T-helper 9 cell (primary cell): ENCODE data around the gene RAD52.
A peak's percentile ranks its signal among the peaks of the same experiment; 100 is the strongest.

Experiments used
- DNase-seq: peaks from one replicate; pipeline ENCODE4 v3.0.0-alpha.2; 2020
- total RNA-seq, 2 donors: gene quantifications; one replicate each; lab custom pipeline; 2026; lab: John Stamatoyannopoulos, UW

RAD52 gene
- total RNA-seq, result 13.5 to 15.1 reads per million in 2 donors

DNA sequence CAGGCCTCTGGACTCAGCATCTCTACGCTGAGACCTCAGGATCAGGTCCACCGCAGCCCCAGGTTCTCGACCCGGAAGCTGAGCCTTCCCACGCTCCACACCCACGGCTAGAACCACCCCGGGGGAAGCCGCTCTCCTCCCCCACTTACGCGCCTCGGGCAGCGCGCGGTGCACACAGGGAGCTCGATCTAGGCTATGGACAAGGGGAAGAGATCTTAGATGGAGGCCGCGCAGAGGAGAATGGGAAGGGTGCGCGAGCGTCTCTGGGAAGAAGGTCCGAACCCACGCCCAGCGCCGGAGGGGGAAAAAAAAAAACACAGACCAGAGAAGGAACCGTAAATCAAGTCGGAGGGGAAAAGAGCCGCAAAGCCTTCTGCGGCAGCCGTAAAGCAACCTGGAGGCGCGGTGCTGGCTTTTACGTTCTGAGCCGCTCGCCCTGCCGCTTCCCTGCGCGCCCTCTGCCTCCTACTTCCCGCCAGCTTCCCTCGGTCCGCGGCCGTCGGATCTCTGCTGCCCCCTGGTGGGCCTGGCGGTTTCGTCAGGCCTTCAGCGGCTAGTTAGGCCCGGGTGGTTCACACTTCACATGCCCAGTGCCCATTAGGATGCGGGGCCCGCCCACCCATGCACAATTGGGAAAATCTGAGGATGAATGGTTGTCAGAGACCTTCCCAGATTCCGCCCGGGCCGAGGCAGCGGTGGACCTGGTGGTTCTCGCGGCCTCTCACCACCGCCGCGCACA, at the start of gene RAD52:
Gene RAD52 (minus strand): TSS at position 242 of the 739 bp plus-strand sequence. CDS start 16,636 bp downstream, outside the sequence.
- peak; percentile 99 for DNase-seq

DNA sequence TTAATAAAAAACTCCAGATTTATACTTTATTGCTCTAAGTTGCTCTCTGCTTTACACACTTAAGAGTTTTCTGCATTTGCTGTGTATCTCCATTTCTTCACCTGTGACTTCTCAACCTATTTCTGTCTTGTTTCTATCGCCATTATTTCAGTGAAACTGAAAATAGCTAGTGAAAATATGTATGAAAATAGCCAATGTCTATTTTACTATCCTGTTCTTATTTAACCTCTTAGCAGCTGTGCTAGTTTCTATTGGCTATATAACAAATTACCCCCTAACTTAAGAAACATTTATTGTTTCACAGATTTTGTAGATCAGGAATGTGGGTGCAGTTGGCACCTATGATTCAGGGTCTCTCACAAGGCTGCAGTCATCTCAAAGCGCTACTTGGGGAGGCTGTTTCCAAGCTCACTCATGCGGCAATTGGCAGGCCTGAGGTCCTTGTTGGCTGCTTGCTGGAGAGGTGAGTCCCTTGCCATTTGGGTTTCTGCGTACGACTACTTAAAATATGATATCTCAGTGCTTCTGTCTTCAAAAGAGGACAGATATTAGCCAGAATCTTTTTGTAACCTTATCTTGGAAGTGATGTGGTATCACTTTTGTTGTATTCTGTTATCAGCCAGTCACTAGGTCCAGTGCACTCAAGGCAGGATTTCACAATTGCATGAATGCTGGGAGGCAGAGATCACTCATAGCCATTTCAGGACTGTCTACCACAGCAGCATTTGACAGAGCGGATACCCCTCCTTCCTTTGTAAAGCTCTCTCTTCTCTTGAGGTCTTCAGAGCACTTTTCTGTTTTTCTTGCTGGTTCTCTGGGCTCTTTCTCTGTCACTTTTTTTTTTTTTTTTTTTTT, 48.8 kb upstream of the RAD52 start:
- no peak for DNase-seq

DNA sequence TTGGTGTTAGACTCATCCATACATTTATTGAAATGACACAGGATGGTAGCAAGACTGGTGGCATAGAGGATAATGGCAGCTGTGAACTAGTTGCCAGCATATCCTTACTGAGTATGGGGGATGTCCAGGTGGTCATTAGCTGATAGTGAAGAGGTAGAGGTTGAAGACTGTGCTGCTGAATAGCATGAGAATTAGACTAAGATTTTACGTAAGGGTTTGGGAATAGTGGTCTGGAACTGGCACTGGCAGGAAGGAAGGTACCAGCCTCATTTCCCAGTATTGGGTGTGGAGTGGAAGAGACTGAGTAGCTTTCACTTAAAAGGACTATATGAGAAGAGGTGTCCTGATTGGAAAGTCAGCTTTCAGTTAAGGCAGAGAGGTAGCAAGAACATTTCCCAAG, 48.0 kb upstream of the RAD52 start:
- no peak for DNase-seq

DNA sequence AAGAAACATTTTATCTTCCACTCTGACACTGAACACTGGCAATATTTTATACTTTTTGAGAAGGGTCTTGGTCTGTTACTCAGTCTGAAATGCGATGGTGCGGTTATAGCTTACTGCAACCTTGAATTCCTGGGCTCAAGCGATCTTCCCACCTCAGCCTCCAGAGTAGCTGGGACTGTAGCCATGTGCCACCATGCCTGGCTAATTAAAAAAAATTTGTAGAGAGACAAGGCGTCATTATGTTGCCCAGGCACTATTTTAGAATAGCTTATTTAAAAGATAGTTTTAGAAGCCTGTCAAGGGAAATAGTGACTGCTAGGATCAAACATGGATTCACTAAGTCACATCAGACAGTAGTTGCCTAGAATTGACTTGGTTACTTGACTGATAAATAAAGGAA, 47.4 kb upstream of the RAD52 start:
- DNase-seq, result no peak

DNA sequence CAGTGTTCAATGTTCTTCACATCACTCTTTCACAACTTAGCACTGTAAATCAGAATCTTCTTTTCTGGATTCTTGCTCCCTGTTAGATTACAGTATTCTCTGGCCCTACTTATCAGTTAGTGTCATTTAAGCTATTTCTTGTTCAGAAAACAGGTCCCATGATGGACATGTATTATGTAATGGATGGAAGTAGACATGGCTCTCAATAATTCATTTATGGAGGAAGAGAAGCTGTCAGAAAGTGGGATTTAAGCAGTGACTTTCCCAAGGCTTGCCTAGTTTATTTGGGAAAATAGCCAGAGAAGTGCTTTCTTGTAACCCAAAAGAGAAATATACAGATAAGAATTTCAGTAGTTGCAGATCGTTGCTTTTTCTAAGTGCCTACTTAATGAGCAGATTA, 43.2 kb upstream of the RAD52 start:
- DNase-seq, result no peak

DNA sequence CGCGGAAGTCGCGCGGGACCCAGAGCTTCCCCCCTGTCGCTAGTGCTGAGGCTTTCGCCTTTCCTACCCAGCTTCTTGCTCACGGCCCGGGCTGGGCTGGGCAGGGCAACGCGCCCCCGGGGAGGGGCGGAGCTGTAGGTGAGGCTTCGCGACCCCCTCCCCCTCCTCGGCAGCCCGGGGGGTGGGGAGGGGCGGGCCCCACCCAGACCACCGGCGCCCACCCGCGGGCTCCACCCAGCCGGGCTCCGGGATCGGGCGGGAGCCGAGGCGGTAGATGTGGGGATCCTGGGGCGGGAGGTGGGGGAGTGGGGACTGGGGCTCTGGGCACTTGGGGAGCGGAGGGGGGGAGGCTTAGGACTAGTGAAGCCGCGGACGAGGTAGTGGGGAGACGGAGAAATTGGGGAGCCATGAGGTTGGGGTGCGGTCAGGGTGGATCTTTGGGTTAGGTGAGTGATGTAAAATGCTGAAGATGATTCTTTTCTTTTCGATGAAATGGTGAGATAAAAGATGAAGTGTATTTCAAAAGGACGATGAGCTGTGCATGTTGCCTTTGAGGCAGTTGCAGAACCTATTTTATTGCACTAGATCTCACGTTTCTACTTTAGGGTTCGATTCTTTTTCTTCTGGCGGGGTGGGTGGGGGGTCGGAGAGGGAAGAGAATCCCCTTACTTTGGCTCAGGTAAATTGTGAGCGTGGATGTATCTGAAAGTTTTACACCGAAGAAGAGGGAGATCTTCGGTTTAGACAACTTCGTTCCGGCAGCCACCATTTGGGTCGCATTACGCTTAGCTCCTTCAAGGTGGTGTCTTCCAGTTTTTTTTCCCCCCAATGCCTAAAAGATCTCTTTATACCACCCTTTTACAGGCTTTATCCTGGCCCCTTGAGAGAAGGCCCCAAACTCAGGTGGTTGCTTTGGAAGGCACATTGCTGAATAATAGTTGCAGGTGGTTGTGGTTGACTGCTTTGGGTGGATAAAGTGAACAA, 42.1 kb upstream of the RAD52 start:
- DNase-seq, result peak; percentile 34

DNA sequence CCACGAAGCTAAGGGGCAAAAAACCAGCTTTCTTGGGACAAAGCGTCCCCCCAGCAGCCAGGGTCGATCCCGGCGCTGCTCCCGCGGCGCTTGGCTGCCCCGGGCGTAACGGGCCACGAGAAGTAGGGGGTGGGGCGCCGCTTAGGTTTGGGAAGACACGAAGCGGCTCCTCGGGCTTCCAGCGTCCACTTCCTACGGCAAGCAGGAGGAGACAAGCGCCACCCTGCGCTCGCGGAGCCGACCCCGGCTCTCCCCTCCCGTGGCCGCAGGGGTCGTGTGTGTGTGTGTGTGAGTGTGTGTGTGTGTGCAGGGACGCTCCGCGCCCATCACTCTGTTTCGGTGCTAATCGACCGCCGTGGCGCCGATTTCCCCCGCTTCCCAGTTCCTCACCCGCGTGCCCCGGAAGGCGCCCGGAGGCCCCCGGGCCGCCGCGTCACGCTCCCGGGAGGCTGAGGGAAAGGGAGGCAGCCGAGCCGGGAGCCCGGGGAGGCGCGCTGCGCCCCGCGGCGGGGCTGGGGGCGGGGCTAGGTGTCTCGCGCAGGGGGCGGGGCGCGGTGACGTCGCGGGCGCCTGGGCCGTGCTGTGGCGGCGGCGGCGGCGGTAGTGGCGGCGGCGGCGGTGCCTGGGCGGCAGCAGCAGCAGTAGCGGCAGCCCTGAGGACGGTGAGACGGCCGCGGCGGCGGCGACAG, 41.3 kb upstream of the RAD52 start, which contains the start of gene ERC1:
Gene ERC1 (plus strand): TSS at position 563 of the 689 bp plus-strand sequence. CDS start 36,681 bp downstream, outside the sequence.
- peak; percentile 84 for DNase-seq

DNA sequence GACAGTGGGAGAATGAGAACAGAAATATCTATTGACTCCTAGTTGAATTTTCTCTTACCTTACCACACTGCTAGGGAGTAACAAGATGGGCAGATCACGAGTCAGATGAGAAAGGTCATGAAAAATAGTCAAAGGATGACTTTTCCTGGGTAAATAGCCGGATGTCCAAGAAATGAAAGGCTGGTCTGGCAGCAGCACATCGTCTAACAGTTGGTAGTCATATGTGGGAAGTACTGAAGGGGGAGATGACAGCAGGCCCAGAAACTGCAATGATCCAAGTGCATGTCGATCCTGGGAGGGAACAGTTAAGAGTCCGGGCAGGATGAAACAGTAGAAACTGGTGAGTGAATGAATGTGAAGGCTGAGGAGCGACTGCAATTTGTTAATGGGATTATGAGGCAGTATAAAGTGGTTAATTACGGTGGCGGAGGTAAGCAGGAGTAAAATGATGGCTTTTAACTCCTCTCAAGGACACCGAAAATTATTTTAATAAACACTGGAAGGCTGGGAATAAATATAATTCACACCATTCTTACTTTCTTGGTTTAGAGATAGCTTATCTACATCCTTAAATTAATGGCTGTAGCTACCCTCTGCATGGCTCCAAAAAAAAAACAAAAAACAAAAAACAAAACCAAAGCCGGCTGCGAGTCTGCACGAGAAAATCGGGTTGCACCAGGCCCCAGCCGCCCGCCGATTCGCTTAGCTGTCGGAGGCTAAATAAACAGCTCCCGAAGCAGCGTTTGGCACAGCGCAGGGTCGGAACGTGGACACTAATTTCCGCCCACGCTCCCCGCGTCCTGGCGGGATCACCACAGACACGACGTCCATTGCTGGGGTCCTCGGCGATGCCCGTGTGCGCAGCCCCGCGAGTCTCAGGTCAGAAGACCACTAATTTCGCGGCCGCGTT, 40.5 kb upstream of the RAD52 start:
- DNase-seq, result peak; percentile 19

DNA sequence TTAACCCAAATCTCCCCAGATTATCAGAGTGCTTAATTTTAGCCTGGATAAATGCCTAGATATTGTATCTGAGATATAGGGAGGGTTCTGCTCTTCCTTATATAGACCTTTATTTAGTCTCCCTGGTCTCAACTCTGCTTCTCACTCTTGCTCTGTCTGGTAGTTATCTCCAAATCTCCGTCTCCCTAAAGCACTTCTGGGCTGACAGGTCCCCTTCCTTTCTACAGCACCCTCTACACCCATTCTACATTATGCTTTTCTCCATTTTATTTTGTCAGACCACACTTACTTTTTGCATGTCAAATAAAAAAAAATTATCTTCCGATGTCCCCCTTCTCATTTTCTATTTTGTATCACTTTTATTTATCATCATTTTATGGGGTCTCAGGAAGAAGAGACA, 39.6 kb upstream of the RAD52 start:
- DNase-seq, result no peak

DNA sequence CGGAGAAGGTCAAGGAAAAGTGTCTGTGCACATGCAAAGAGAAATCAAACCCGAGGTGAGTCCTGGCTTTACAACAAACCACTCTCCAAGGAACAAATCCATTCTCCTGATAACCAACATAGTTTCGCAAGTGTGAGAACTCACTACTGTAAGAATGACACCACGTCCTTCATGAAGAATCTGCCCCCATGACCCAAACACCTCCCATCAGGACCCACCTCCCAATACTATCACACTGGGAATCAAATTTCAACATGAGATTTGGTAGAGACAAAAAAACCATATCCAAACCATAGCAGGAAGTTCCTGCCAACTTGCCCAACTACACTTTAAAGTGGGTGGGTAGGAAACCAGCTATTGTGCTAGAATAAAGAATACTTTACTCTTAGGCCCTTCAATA, 39.2 kb upstream of the RAD52 start:
- no peak for DNase-seq

DNA sequence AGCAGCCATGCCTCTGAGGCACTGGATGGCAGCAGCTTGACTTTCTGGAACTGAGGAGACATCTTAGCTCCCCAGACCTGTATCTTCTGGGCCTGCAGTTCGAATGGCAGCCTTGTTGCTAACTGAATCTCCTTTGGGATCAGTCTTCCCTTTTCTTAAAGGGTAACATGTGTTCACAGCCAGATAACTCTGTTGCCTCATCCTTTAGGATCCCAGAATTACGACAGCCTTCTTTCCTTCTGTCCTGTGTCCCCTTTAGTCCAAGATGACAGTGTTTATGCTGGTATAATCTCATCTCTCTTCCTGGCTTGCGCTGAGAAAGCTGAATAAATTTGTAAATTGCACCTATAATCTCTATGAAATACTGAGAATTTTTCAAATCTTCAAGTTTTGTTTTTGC, 32.5 kb upstream of the RAD52 start:
- DNase-seq, result no peak

DNA sequence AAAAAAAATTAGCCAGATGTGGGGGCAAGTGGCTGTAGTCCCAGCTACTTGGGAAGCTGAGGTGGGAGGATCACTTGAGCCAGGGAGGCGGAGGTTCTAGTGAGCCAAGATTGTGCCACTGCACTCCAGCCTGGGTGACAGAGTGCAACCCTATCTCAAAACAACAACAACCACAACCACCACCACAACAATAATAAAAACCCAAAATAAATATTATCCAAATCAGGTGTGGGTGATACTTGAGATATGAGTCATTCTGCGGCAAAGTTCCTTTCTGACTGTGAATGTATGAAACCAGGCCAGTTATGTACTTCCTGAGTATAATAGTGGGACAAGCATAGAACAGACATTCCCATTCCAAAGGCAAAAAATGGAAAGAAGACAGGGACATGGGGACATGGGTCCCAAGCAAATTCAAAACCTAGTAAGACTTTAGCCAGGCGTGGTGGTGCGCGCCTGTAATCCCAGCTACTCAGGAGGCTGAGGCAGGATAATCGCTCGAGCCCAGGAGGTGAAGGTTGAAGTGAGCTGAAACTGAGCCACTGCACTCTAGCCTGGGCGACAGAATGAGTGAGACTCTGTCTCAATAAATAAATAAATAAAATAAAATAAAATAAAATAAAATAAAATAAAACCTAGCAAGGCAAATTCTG, 31.8 kb upstream of the RAD52 start:
- DNase-seq, result no peak

DNA sequence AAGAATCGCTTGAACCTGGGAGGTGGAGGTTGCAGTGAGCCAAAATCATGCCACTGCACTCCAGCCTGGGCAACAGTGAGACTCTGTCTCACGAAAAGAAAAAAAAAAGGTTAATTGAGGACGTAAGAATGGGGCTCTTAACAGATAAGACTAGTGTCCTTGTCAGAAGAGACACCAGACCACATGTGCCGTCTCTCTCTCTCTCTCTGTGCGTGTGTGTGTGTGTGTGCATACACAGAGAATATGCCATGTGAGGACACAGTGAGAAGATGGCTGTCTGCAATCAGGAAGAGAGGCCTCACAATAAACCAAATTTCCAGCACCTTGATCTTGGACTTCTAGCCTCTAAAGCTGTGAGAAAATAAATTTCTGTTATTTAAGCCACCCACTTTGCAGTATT, 29.9 kb upstream of the RAD52 start:
- DNase-seq, result no peak

DNA sequence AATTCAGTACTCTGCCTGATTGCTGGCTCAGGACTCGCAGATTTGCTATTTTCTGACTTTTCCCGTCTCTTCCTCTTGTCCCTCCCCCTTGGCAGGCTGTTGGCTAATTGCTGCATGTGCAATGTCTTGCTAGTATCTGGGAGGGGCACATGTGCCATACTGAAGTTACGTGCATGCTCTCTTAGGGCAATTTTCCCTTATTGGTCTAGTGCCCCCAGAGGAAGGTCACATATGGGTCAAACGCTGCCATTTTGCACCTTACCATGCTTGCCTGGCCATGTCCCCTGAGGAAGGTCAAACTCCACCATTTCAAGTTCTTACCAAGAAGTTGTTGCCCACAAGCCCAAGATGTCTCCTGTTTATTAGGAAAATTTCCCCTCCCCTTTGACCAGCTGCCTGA, 27.7 kb upstream of the RAD52 start:
- no peak for DNase-seq

DNA sequence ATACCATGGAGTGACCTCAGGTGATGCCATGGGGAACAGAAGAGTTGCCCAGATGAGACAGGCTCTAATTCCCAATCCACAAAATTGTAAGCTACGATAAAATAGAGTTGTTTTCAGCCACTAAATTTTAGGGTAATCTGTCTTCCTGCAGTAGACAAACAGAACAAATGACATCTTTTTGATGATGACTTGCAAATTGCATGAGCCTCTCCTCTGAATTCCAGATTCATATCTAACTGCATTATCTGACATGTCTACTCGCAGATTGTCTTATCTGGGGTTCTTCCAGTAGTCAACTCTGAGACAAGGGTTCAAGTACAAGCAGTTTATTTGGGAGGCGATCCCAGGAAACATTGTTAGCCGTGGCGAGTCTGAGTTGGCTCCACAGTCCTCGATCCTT, 27.1 kb upstream of the RAD52 start:
- DNase-seq, result no peak

DNA sequence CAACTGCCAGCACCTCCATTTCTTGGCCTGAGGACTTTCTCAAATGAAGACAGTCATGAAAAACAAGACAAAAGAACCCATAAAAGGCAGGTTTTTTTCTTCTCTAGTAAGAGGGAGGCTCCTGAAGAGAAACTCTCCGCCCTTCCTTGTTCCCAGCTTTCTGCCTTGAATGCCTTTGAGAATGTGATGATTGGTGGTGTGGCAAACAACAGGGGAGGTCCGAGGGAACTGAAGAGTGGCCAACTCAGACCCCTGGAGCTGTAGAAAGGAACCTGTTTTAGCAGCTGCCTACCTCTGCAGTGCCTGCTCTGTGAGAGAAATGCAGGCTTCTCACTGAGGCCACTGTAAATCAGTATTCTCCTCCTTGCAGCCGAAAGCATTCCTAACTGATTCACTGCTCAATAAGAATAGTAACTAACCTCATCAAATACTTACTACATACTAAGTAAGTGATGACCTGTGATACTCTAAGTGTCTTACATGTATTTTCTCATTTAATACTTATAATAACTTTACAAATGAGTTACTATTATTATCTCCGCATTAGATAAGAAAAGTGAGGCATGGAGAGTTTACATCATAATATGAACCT, 24.9 kb upstream of the RAD52 start:
- no peak for DNase-seq

DNA sequence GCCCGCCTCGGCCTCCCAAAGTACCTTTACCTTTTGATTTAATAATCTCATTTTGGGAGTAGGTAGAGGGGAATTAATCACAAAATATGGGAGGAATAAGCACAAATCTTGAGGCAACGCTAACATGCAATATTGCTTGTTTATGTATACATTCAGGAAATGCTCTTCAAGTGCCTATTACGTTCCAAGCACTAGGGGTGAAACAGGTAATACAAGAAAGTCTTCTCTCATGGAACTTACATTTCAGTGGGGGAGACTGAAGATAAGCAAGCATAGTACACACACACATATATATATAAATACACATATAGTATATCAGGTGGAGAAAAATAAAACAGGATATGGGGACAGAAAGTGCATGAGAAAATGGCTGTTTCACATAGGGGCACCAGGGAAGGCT, 22.5 kb upstream of the RAD52 start:
- DNase-seq, result no peak

DNA sequence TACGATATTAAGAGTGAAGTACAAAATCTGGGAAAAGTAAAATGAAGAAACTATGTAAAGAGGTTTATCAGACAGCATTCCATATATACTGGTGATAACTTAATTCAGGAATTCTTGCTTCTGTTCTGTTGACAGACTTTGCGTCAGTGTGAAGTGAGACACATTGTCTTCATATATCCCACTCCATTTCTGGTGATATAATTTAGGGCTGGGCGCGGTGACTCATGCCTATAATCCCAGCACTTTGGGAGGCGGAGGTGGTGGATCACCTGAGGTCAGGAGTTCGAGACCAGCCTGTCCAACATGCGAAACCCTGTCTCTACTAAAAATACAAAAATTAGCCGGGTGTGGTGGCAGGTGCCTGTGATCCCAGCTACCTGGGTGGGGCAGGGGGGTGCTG, 20.3 kb upstream of the RAD52 start:
- no peak for DNase-seq

DNA sequence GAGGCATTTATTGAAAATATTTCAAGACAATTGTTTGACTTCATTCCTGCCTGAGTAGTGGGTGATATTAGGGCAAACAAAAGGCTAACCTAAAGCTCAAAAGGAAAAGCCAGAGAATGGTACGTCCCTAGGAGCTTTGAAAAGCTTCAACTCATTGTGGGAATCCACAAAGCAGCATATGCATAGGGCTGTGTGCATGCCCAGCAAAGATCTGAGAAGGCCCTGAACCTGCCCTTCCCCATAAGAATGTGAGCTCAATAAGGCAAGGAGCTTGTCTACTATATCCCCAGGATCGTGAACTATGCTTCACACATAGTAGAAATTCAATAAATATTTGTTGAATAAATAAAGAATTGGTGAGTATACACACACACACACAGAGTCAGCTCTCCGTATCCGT, 19.1 kb upstream of the RAD52 start:
- DNase-seq, result no peak

DNA sequence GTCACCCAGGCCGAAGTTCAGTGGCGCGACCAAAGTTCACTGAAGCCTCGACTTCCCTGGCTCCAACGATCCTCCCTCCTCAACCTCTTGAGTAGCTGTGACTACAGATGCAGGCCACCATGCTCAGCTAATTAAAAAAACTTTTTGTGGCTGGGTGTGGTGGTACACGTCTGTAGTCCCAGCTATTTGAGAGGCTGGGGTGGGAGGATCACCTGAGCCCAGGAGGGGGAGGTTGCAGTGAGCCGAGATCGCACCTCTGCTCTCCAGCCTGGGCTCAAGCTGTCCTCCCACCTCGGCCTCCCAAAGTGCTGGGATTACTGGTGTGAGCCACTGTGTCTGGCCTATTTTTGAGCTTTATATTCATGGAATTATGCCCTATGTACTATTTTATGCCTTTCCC, 18.1 kb upstream of the RAD52 start:
- no peak for DNase-seq
